K562 (cell line): ENCODE data around the gene LMNB1. TPM values are rescaled to one million over a fixed set of nuclear protein-coding genes. Genes with fewer than 3 reads are reported as not detected.

ENCODE experiments used
- BRD4 ChIP-seq: fragments of 200-600 bp; sonication (generic); IDR thresholded peaks from 2 replicates; pipeline ENCODE4 v1.6.1; 2017; ENCODE audit warnings: inconsistent platforms
- BRF1 ChIP-seq: IDR thresholded peaks from 3 replicates; pipeline ENCODE4 v1.6.1; 2011; ENCODE audit warnings: borderline replicate concordance, mild to moderate bottlenecking; ENCODE audit not compliant: insufficient read length; ENCODE audit errors: extremely low read depth
- FOXA3 ChIP-seq, 2 experiments: fragments of 450-650 bp in 1 of 2; sonication (generic) in 1 of 2; formaldehyde crosslinking; IDR thresholded peaks in 1 of 2; conservative IDR thresholded peaks in 1 of 2; 2 replicates each; pipeline versions ENCODE4 v1.4.0 to v1.8.0; 2020 to 2022; ENCODE audit warnings: mild to moderate bottlenecking in 2 of 2, missing genetic modification reagents in 1 of 2
- FOXP1 ChIP-seq: sonication (generic); formaldehyde crosslinking; IDR thresholded peaks from 2 replicates; pipeline ENCODE4 v1.8.0; 2022; ENCODE audit warnings: mild to moderate bottlenecking, missing genetic modification reagents
- ILK ChIP-seq: fragments of 450-650 bp; IDR thresholded peaks from 2 replicates; pipeline ENCODE4 v1.6.1; 2016; ENCODE audit warnings: missing genetic modification characterization, low read depth, mild to moderate bottlenecking, missing compliant biosample characterization, moderate library complexity, borderline replicate concordance
- KAT7 ChIP-seq: sonication (generic); formaldehyde crosslinking; IDR thresholded peaks from 2 replicates; pipeline ENCODE4 v1.8.0; 2022; ENCODE audit warnings: missing genetic modification reagents, mild to moderate bottlenecking, borderline replicate concordance
- PRPF4 ChIP-seq: fragments of 200-400 bp; formaldehyde crosslinking; IDR thresholded peaks from one replicate; pipeline ENCODE4 v1.6.1; 2017; ENCODE audit warnings: low read length, low read depth, mild to moderate bottlenecking; ENCODE audit not compliant: insufficient read depth, poor library complexity, severe bottlenecking
- PTBP1 ChIP-seq: fragments of 200-400 bp; formaldehyde crosslinking; IDR thresholded peaks from 2 replicates; pipeline ENCODE4 v1.6.1; 2017; ENCODE audit warnings: low read depth, low read length
- RBBP5 ChIP-seq: fragments of 200-600 bp; sonication (generic); IDR thresholded peaks from 2 replicates; pipeline ENCODE4 v1.6.1; 2012; ENCODE audit warnings: borderline replicate concordance, mild to moderate bottlenecking, low read length, control low read depth, inconsistent platforms; ENCODE audit not compliant: insufficient read depth, poor library complexity, severe bottlenecking
- RFX1 ChIP-seq: fragments of 450-650 bp; IDR thresholded peaks from 2 replicates; pipeline ENCODE4 v1.6.1; 2016; ENCODE audit warnings: mild to moderate bottlenecking, moderate library complexity
- SIN3B ChIP-seq: fragments of 450-650 bp; IDR thresholded peaks from 2 replicates; pipeline ENCODE4 v1.6.1; 2017; ENCODE audit warnings: low read depth, mild to moderate bottlenecking, moderate library complexity
- STAG1 ChIP-seq: sonication (generic); formaldehyde crosslinking; IDR thresholded peaks from 2 replicates; pipeline ENCODE4 v1.5.0; 2020; ENCODE audit warnings: missing genetic modification reagents, borderline replicate concordance
- TOE1 ChIP-seq, 2 experiments: fragments of 450-650 bp in 1 of 2; sonication (generic) in 1 of 2; formaldehyde crosslinking in 1 of 2; IDR thresholded peaks; 2 replicates each; pipeline versions ENCODE4 v1.7.1 to v1.8.0; 2016 to 2022; ENCODE audit warnings: borderline replicate concordance in 2 of 2, mild to moderate bottlenecking in 2 of 2, antibody characterized with exemption in 1 of 2, inconsistent platforms in 1 of 2, low read depth in 1 of 2, missing genetic modification reagents in 1 of 2, moderate library complexity in 1 of 2
- ZBTB17 ChIP-seq: fragments of 450-650 bp; formaldehyde crosslinking; IDR thresholded peaks from 2 replicates; pipeline ENCODE4 v1.4.0; 2020; ENCODE audit warnings: mild to moderate bottlenecking
- ZNF780A ChIP-seq: fragments of 250-450 bp; sonication (Bioruptor Pico); IDR thresholded peaks from 2 replicates; pipeline ENCODE4 v1.5.0; 2021; ENCODE audit warnings: mild to moderate bottlenecking
- polyA plus RNA-seq, 8 experiments: library from polyadenylated mRNA; depleted of rRNA in 4 of 8; stranded (reverse) in 5 of 8; unstranded in 3 of 8; fragments of >200 nt; fragmentation: Nextera tagmentation in 2 of 8; fragmentation: Illumina TruSeq in 1 of 8; extraction: Ambion mirVana in 2 of 8; extraction: Trizol in 1 of 8; gene quantifications; 2 replicates each; pipeline versions ENCODE4 v1.2.1 to v1.2.3, GENCODE V29; 2011 to 2014; ENCODE audit warnings: inconsistent platforms in 1 of 8, missing spikeins in 1 of 8
- total RNA-seq, 7 experiments: library from RNA; depleted of rRNA in 6 of 7; stranded (reverse); fragments of >200 nt in 6 of 7; fragmentation: Illumina TruSeq in 2 of 7; extraction: Trizol in 2 of 7; gene quantifications; 2 replicates each; pipeline versions ENCODE4 v1.2.1 to v1.2.3, GENCODE V29; 2011 to 2021; ENCODE audit warnings: low replicate concordance in 1 of 7
- TF ChIP-seq, protein P1 (sequence below): IDR thresholded peaks from 2 replicates; pipeline ENCODE4 v1.6.1; 2016; ENCODE audit warnings: missing genetic modification characterization, missing compliant biosample characterization
- TF ChIP-seq, protein P2 (sequence below): sonication (generic); formaldehyde crosslinking; IDR thresholded peaks from 2 replicates; pipeline ENCODE4 v1.8.0; 2022; ENCODE audit warnings: missing genetic modification reagents, mild to moderate bottlenecking, borderline replicate concordance
- TF ChIP-seq, protein P3 (sequence below), 2 experiments: fragments of 450-650 bp in 1 of 2; sonication (generic) in 1 of 2; formaldehyde crosslinking; conservative IDR thresholded peaks; 2 replicates each; pipeline versions ENCODE4 v1.4.0 to v1.8.1; 2020 to 2022; ENCODE audit warnings: mild to moderate bottlenecking in 1 of 2, missing genetic modification reagents in 1 of 2
- TF ChIP-seq, protein P4 (sequence below): sonication (generic); formaldehyde crosslinking; IDR thresholded peaks from 2 replicates; pipeline ENCODE4 v1.4.0; 2020; ENCODE audit warnings: mild to moderate bottlenecking, missing genetic modification reagents

Gene LMNB1
- total and polyA plus RNA-seq, 9 of the 15 experiments (the other 6 are each of a cell fraction or from before 2014, with no cell fraction given), result 2.8 to 190 (median 131) TPM

DNA sequence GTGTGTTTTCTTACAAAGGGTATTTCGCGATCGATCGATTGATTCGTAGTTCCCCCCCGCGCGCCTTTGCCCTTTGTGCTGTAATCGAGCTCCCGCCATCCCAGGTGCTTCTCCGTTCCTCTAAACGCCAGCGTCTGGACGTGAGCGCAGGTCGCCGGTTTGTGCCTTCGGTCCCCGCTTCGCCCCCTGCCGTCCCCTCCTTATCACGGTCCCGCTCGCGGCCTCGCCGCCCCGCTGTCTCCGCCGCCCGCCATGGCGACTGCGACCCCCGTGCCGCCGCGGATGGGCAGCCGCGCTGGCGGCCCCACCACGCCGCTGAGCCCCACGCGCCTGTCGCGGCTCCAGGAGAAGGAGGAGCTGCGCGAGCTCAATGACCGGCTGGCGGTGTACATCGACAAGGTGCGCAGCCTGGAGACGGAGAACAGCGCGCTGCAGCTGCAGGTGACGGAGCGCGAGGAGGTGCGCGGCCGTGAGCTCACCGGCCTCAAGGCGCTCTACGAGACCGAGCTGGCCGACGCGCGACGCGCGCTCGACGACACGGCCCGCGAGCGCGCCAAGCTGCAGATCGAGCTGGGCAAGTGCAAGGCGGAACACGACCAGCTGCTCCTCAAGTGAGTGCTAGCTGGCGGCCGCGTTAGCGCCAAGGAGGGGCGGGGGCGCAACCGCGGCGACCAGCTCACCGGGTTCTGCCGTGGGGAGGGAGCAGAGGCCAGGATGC is 480 bp downstream of the LMNB1 start (continued):
- TF ChIP-seq TOE1 (IDR thresholded peaks at IDR 0.05; ENCODE audit: borderline replicate concordance) (no peak), TOE1 (CRISPR knock-in tag; IDR thresholded peaks at IDR 0.05; ENCODE audit: borderline replicate concordance, low read depth) (peak; percentile 74; the same call in 1 of the 2 replicates), BRD4 (peak; percentile 77; the same call in 1 of the 2 replicates), ZBTB17 (peak; percentile 22; the same call in 1 of the 2 replicates), RFX1 (no peak), PTBP1 (no peak), PRPF4 (peak; percentile 44), SIN3B (peak; percentile 18; the same call in 1 of the 2 replicates), BRF1 (no peak), ZNF780A (no peak), FOXA3 (CRISPR knock-in tag; conservative IDR thresholded peaks at IDR 0.05 in 1 of 2, IDR thresholded peaks at IDR 0.05 in 1 of 2) (no peak), ILK (no peak), KAT7 (no peak), STAG1 (no peak), FOXP1 (no peak), RBBP5 (peak; percentile 85)
- TF ChIP-seq, protein P1, sequence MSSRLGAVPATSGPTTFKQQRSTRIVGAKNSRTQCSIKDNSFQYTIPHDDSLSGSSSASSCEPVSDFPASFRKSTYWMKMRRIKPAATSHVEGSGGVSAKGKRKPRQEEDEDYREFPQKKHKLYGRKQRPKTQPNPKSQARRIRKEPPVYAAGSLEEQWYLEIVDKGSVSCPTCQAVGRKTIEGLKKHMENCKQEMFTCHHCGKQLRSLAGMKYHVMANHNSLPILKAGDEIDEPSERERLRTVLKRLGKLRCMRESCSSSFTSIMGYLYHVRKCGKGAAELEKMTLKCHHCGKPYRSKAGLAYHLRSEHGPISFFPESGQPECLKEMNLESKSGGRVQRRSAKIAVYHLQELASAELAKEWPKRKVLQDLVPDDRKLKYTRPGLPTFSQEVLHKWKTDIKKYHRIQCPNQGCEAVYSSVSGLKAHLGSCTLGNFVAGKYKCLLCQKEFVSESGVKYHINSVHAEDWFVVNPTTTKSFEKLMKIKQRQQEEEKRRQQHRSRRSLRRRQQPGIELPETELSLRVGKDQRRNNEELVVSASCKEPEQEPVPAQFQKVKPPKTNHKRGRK (tag), result no peak
- TF ChIP-seq, protein P2, sequence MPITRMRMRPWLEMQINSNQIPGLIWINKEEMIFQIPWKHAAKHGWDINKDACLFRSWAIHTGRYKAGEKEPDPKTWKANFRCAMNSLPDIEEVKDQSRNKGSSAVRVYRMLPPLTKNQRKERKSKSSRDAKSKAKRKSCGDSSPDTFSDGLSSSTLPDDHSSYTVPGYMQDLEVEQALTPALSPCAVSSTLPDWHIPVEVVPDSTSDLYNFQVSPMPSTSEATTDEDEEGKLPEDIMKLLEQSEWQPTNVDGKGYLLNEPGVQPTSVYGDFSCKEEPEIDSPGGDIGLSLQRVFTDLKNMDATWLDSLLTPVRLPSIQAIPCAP, result 0 out of 2 replicates have a peak, but pooled peaks have one; percentile 61
- TF ChIP-seq, protein P3, sequence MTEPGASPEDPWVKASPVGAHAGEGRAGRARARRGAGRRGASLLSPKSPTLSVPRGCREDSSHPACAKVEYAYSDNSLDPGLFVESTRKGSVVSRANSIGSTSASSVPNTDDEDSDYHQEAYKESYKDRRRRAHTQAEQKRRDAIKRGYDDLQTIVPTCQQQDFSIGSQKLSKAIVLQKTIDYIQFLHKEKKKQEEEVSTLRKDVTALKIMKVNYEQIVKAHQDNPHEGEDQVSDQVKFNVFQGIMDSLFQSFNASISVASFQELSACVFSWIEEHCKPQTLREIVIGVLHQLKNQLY (CRISPR knock-in tag; conservative IDR thresholded peaks at IDR 0.05), result no peak
- TF ChIP-seq, protein P4, sequence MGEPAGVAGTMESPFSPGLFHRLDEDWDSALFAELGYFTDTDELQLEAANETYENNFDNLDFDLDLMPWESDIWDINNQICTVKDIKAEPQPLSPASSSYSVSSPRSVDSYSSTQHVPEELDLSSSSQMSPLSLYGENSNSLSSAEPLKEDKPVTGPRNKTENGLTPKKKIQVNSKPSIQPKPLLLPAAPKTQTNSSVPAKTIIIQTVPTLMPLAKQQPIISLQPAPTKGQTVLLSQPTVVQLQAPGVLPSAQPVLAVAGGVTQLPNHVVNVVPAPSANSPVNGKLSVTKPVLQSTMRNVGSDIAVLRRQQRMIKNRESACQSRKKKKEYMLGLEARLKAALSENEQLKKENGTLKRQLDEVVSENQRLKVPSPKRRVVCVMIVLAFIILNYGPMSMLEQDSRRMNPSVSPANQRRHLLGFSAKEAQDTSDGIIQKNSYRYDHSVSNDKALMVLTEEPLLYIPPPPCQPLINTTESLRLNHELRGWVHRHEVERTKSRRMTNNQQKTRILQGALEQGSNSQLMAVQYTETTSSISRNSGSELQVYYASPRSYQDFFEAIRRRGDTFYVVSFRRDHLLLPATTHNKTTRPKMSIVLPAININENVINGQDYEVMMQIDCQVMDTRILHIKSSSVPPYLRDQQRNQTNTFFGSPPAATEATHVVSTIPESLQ (CRISPR knock-in tag), result no peak
